Cardiac fibroblast (primary cell): ENCODE results near the gene SLC38A9.
A peak's percentile ranks its signal among the peaks of the same experiment; 100 is the strongest.

Source experiments
- DNase-seq, 2 donors: peaks; one replicate each; pipeline versions ENCODE4 v3.0.0 to v3.0.0-alpha.2; 2010; ENCODE audit warnings: low read depth in 2 of 2
- H3K4me3 ChIP-seq, 2 donors: replicated peaks in 1 of 2; 1 replicate in 1 of 2; 2 replicates in 1 of 2; pipeline ENCODE4 v1.5.1; 2011; ENCODE audit warnings: low read depth in 2 of 2, low read length in 2 of 2, mild to moderate bottlenecking in 2 of 2, moderate library complexity in 1 of 2
- CTCF ChIP-seq: IDR thresholded peaks from one replicate; pipeline ENCODE4 v1.5.1; 2011; ENCODE audit warnings: low read depth, mild to moderate bottlenecking, low read length, inconsistent platforms

Gene SLC38A9

DNA sequence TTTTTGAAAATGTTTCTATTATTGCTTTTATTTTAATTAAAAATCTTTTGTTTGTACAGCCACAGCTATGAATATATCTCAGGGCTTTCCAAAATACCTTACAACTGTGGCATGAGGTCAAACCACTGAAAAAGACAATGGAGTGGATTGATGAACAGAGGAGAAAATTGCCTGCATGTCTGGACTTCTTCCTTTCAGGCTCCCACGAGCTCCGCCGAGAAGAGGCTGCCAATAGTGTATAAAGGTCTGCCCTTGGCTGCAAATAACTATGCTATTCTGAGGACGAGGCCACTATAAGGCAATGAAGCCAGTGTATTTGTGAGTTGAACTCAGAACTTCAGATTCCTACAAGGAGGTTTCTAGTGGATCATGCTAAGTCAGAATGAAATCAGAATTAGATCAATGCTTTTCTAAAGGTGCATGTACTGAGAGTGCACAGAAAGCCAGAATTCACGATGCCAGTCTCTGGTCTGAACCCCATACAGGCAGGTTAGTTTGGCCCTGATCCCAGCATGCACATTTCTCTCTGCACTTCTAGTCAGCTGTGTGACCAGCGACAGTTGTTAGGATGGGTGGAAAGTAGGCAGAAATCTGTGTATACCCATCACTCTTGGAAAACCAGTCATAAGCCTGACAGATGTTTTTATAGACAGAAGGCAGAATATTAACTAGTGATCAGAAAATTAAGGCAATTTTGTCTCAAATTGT, 134.6 kb downstream of the SLC38A9 start:
- no peak overlapping the region for H3K4me3 ChIP-seq
- TF ChIP-seq CTCF = no peak
- peak; percentile 51 to 87 for DNase-seq

GRCh38 chr5:55576661-55577060, 135.5 kb downstream of the SLC38A9 start:
- DNase-seq = no peak
- no peak overlapping the region for H3K4me3 ChIP-seq
- TF ChIP-seq CTCF = no peak
